Activated CD8-positive, alpha-beta T cell treated with anti-CD3 and anti-CD28 coated beads, Interleukin-2, amount 10 ng/mL, durations not matched to agents 7 days and 5 days (primary cell): Measurements from ENCODE around the gene AMZ2. TPM values are rescaled to one million over a fixed set of nuclear protein-coding genes. Genes with fewer than 3 reads are reported as not detected.
"Not testable (repeated sequence)": the region's sequence is repeated elsewhere in the genome, so short reads cannot be mapped to it uniquely, and the experiment has no call there.

Experiments
- ATAC-seq: fragments of 150-1000 bp; cut with Tn5 transposase; one replicate; pipeline ENCODE4 v1.10.0; 2021; ENCODE audit warnings: moderate library complexity
- CTCF ChIA-PET: fragments of 350-600 bp; sonication (Branson Sonifier 250); formaldehyde crosslinking; loops from one replicate; lab custom pipeline; 2021; ENCODE audit warnings: antibody characterized with exemption; lab: Charles Lee
- POLR2A ChIA-PET: fragments of 350-600 bp; sonication (Branson Sonifier 250); formaldehyde crosslinking; loops from one replicate; lab custom pipeline; 2021; ENCODE audit warnings: antibody characterized with exemption; lab: Charles Lee
- DNase-seq: peaks from one replicate; pipeline ENCODE4 v3.0.0-alpha.2; 2020
- H3K27ac Mint-ChIP-seq: one replicate; pipeline ENCODE4 v1.8.0; 2021; ENCODE audit warnings: mild to moderate bottlenecking, mixed read lengths
- H3K27me3 Mint-ChIP-seq: one replicate; pipeline ENCODE4 v1.8.0; 2021; ENCODE audit warnings: low read depth, mixed read lengths
- H3K36me3 Mint-ChIP-seq: one replicate; pipeline ENCODE4 v1.8.0; 2021; ENCODE audit warnings: low read depth, mixed read lengths
- H3K4me1 Mint-ChIP-seq: one replicate; pipeline ENCODE4 v1.8.0; 2021; ENCODE audit warnings: low read depth, mixed read lengths
- H3K4me3 Mint-ChIP-seq: one replicate; pipeline ENCODE4 v1.8.0; 2021; ENCODE audit warnings: mild to moderate bottlenecking, mixed read lengths
- H3K9me3 Mint-ChIP-seq: one replicate; pipeline ENCODE4 v1.8.0; 2022; ENCODE audit warnings: mixed read lengths; ENCODE audit not compliant: insufficient read depth
- total RNA-seq, 2 experiments: library from RNA; stranded (reverse); gene quantifications; one replicate each; pipeline ENCODE4 v1.2.3, GENCODE V29; 2021

AMZ2 gene
- total RNA-seq, 2 experiments from 2014 or later, result 79.9 to 80.0 TPM

GRCh38 chr17:68220786-68221185, 27.1 kb upstream of the AMZ2 start:
- H3K4me1 Mint-ChIP-seq, H3K4me3 Mint-ChIP-seq, ATAC-seq, CTCF ChIA-PET, H3K27ac Mint-ChIP-seq, H3K9me3 Mint-ChIP-seq, H3K27me3 Mint-ChIP-seq, DNase-seq: not testable (repeated sequence)
- POLR2A ChIA-PET, result interaction anchor here (1.1 kb wide), 1 partner anchor 16 kb away, joined by 3 read pairs; no protein-coding TSS in a partner anchor
- H3K36me3 Mint-ChIP-seq, result peaks cover 22% of the 10 kb centered on the region

DNA sequence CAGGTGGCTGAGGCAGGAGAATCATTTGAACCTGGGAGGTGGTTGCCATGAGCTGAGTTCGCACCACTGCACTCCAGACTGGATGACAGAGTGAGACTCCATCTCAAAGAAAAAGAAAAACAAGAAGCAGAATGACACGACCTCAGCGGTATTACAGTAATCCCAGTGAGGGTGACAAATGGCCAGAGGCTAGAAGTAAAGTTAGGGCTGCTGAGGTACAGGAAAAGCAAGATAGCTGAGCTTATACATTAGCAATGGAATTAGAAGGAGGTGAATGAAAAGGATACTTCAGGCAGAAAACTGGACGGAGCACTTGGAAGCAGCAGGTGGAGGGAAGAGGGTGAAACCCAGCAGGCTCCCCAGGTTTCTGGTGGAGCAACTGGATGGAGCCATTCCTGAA, 26.1 kb upstream of the AMZ2 start:
- DNase-seq, result no peak
- Mint-ChIP-seq H3K27me3 (no peaks in the 10 kb centered on the region), H3K27ac (no peak overlapping the region), H3K36me3 (peaks cover 19% of the 10 kb centered on the region), H3K4me1 (peaks cover 8% of the 10 kb centered on the region), H3K4me3 (no peak overlapping the region), H3K9me3 (no peaks in the 10 kb centered on the region)
- POLR2A ChIA-PET, result interaction anchor here (0.6 kb wide), 1 partner anchor 173 kb away, joined by 3 read pairs; no protein-coding TSS in a partner anchor
- CTCF ChIA-PET, result no interaction called here
- ATAC-seq, result no peak

DNA sequence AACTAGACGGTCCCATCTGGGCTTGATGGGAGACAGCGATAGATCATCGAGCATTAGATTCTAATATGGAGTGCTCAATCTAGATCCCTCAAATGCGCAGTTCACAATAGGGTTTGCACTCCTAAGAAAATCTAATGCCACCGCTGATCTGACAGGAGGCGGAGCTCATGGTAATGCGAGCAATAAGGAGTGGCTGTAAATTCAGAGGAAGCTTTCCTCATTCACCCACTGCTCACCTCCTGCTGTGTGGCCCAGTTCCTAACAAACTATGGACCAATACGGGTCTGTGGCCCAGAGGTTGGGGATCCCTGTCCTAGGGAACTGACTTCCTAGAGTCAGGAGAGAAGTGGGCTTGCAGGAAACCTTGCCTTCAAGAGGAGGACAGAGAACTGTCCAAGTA, 25.2 kb upstream of the AMZ2 start:
- ChIA-PET POLR2A (no interaction called here), CTCF (no interaction called here)
- DNase-seq (no peak), ATAC-seq (no peak)
- no peaks in the 10 kb centered on the region for H3K27me3 Mint-ChIP-seq
- H3K27ac Mint-ChIP-seq, result peak overlapping the region; percentile 62
- no peak overlapping the region for H3K4me3 Mint-ChIP-seq
- peaks cover 21% of the 10 kb centered on the region for H3K36me3 Mint-ChIP-seq
- peaks cover 8% of the 10 kb centered on the region for H3K4me1 Mint-ChIP-seq
- H3K9me3 Mint-ChIP-seq, result no peaks in the 10 kb centered on the region

DNA sequence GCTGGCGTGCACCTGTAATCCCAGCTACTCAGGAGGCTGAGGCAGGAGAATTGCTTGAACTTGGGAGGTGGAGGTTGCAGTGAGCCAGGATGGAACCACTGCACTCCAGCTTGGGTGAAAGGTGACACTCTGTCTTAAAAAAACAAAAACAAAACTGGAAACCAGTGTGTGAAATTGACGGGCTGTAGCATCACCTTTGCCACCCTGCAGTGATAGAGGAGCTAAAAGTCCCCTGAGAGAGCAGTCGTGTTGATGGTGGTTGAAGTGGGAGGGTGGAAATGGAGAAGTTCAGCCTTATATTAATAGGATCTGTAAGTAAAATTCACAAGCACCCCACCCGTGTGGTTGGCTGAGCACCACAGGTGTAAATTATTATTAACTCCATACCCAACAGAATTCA, 22.8 kb upstream of the AMZ2 start:
- H3K9me3 Mint-ChIP-seq, H3K4me3 Mint-ChIP-seq, H3K27me3 Mint-ChIP-seq, ATAC-seq, H3K27ac Mint-ChIP-seq, POLR2A ChIA-PET, DNase-seq: not testable (repeated sequence)
- peaks cover 15% of the 10 kb centered on the region for H3K36me3 Mint-ChIP-seq
- CTCF ChIA-PET, result interaction anchor here (1.0 to 1.5 kb wide), 3 partner anchors 10 to 237 kb away, joined by 3 to 4 read pairs (median 3); no protein-coding TSS in a partner anchor
- H3K4me1 Mint-ChIP-seq, result peaks cover 13% of the 10 kb centered on the region

GRCh38 chr17:68228039-68228680, 19.7 kb upstream of the AMZ2 start:
- POLR2A ChIA-PET, DNase-seq, CTCF ChIA-PET: not testable (repeated sequence)

GRCh38 chr17:68228817-68229570, 18.8 kb upstream of the AMZ2 start:
- POLR2A ChIA-PET, result no interaction called here
- H3K27me3 Mint-ChIP-seq, result no peaks in the 10 kb centered on the region
- CTCF ChIA-PET, result no interaction called here
- DNase-seq (no peak), ATAC-seq (no peak)
- H3K36me3 Mint-ChIP-seq, result peaks cover 13% of the 10 kb centered on the region
- no peak overlapping the region for H3K27ac Mint-ChIP-seq
- H3K4me3 Mint-ChIP-seq, result no peak overlapping the region
- H3K9me3 Mint-ChIP-seq, result no peaks in the 10 kb centered on the region
- H3K4me1 Mint-ChIP-seq, result peaks cover 15% of the 10 kb centered on the region

More at GRCh38 chr17:68228039-68228680, 19.7 kb upstream of the AMZ2 start:
- H3K36me3 Mint-ChIP-seq, result peaks cover 11% of the 10 kb centered on the region
- not testable (repeated sequence) for ATAC-seq, H3K9me3 Mint-ChIP-seq, H3K4me3 Mint-ChIP-seq, H3K27me3 Mint-ChIP-seq
- H3K27ac Mint-ChIP-seq, result peak overlapping the region; percentile 26
- H3K4me1 Mint-ChIP-seq, result peaks cover 13% of the 10 kb centered on the region

- H3K9me3 Mint-ChIP-seq, result no peaks in the 10 kb centered on the region
- no peak for ATAC-seq
- H3K4me3 Mint-ChIP-seq, result no peak overlapping the region
- H3K27ac Mint-ChIP-seq, result no peak overlapping the region
- POLR2A ChIA-PET, result no interaction called here
- no peaks in the 10 kb centered on the region for H3K27me3 Mint-ChIP-seq
- CTCF ChIA-PET, result no interaction called here
- H3K4me1 Mint-ChIP-seq, result peaks cover 17% of the 10 kb centered on the region
- peaks cover 13% of the 10 kb centered on the region for H3K36me3 Mint-ChIP-seq
- no peak for DNase-seq
These were observed 18.2 kb upstream of the AMZ2 start for GRCh38 chr17:68229619-68230018.

DNA sequence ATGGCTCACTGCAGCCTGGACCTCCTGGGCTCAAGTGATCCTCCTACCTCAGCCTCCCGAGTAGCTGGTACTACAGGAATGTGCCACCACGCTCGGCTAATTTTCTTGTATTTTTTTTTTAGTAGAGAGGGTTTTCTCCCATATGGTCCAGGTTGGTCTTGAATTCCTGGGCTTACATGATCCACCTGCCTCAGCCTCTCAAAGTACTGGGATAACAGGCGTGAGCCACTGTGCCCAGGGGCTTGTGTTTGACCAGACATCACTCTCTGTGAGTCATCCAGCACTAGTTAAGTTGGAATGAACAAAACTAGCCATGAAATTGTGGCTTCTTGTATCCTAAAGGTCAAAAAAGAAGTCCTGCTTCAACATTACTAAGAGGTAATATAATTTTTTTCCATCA, 16.7 kb upstream of the AMZ2 start:
- ATAC-seq, DNase-seq, H3K27me3 Mint-ChIP-seq, H3K4me3 Mint-ChIP-seq, POLR2A ChIA-PET, CTCF ChIA-PET, H3K9me3 Mint-ChIP-seq, H3K27ac Mint-ChIP-seq: not testable (repeated sequence)
- H3K36me3 Mint-ChIP-seq, result peaks cover 11% of the 10 kb centered on the region
- peaks cover 21% of the 10 kb centered on the region for H3K4me1 Mint-ChIP-seq

- peaks cover 21% of the 10 kb centered on the region for H3K4me1 Mint-ChIP-seq
- CTCF ChIA-PET, result interaction anchor here (1.6 kb wide), 1 partner anchor 31 kb away, joined by 5 read pairs; no protein-coding TSS in a partner anchor
- no peak overlapping the region for H3K4me3 Mint-ChIP-seq
- H3K36me3 Mint-ChIP-seq, result peaks cover 11% of the 10 kb centered on the region
- no peak for DNase-seq
- POLR2A ChIA-PET, result no interaction called here
- ATAC-seq, result no peak
- H3K27ac Mint-ChIP-seq, result no peak overlapping the region
- no peaks in the 10 kb centered on the region for H3K27me3 Mint-ChIP-seq
- H3K9me3 Mint-ChIP-seq, result no peaks in the 10 kb centered on the region
These were observed 16.3 kb upstream of the AMZ2 start for GRCh38 chr17:68231541-68231940.

- ATAC-seq, H3K4me3 Mint-ChIP-seq, H3K27me3 Mint-ChIP-seq, DNase-seq, H3K9me3 Mint-ChIP-seq, H3K36me3 Mint-ChIP-seq: not testable (repeated sequence)
- Mint-ChIP-seq H3K27ac (peak overlapping the region; percentile 11), H3K4me1 (peaks cover 31% of the 10 kb centered on the region)
- CTCF ChIA-PET, result interaction anchor here (1.0 to 1.6 kb wide), 2 partner anchors 14 to 32 kb away, joined by 5 read pairs; no protein-coding TSS in a partner anchor
- POLR2A ChIA-PET, result interaction anchor here (2.1 kb wide), 1 partner anchor 15 kb away, joined by 10 read pairs; the partner anchor contains the start of gene AMZ2
These were observed 15.1 kb upstream of the AMZ2 start for GRCh38 chr17:68232741-68233140.

- H3K4me1 Mint-ChIP-seq, result peaks cover 46% of the 10 kb centered on the region
- peak; percentile 33 for ATAC-seq
- CTCF ChIA-PET, result interaction anchor here (0.6 kb wide), 1 partner anchor 89 kb away, joined by 3 read pairs; no protein-coding TSS in a partner anchor
- POLR2A ChIA-PET, result interaction anchor here (0.7 to 4.5 kb wide), 3 partner anchors 13 to 871 kb away, joined by 3 to 69 read pairs (median 4); partner anchors contain the start of gene AMZ2
- H3K9me3 Mint-ChIP-seq, H3K36me3 Mint-ChIP-seq, H3K27me3 Mint-ChIP-seq, H3K4me3 Mint-ChIP-seq: not testable (repeated sequence)
- DNase-seq, result peak; percentile 62
- H3K27ac Mint-ChIP-seq, result peak overlapping the region; percentile 75
These were observed 13.0 kb upstream of the AMZ2 start for GRCh38 chr17:68234726-68235335.
